Inflammatory macrophage treated with lipopolysaccharide for 1 hour (primary cell): Measurements from ENCODE around the gene ANKZF1.

Source experiments
- DNase-seq, 2 donors: peaks; one replicate each; pipeline ENCODE4 v3.0.0-alpha.2; 2020 to 2022

Gene ANKZF1

GRCh38 chr2:219228041-219228910 is 1.3 kb upstream of the ANKZF1 start:
- peak in 1 of 2 donors; percentile 12 for DNase-seq

- DNase-seq: no peak
Measured at GRCh38 chr2:219228911-219229304, 698 bp upstream of the ANKZF1 start.

GRCh38 chr2:219230059-219230540 is 494 bp downstream of the ANKZF1 start:
- DNase-seq: peak in 1 of 2 donors; percentile 11

GRCh38 chr2:219234331-219234730 is 4.7 kb downstream of the ANKZF1 start:
- no peak for DNase-seq

DNA sequence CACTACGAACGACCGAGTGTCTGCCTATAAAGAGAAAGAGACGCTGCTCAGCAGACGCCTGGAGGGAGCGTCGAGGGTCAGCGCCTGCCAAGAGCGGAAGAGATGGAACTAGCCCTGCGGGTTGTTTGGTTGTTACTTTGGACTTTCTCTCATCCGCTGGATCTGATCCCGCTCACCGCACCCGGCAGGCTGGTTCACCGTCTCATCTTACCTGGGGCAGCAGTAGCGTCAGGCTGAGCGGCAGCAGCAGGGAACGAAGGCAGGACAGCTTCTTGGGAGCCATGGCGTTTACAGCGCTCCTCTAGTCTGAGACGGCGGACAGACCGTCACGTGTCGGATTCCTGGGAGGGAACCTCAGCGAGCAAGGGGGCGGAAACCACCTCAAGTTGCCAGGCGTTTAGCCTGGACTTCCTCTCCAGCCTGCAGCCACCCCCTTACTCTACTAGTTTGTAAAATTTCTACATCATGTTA is 13.7 kb downstream of the ANKZF1 start:
- peak; percentile 39 to 47 for DNase-seq

DNA sequence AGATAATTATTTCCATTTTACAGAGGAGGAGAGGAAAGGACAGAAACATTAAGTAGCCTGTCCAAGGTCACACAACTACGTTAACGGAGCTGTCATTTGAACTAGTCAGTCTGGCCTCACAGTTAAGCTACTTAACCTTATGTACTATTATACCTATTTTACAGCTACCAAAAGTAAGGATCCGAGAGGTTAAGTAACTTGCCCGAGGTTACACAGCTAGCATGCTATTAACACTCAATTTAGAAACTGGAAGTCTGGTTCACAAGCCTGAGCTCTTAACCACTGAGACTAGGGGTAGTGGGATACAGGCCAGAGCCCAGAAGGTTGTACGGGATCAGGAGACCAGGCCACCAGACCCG is 15.2 kb downstream of the ANKZF1 start:
- no peak for DNase-seq

DNA sequence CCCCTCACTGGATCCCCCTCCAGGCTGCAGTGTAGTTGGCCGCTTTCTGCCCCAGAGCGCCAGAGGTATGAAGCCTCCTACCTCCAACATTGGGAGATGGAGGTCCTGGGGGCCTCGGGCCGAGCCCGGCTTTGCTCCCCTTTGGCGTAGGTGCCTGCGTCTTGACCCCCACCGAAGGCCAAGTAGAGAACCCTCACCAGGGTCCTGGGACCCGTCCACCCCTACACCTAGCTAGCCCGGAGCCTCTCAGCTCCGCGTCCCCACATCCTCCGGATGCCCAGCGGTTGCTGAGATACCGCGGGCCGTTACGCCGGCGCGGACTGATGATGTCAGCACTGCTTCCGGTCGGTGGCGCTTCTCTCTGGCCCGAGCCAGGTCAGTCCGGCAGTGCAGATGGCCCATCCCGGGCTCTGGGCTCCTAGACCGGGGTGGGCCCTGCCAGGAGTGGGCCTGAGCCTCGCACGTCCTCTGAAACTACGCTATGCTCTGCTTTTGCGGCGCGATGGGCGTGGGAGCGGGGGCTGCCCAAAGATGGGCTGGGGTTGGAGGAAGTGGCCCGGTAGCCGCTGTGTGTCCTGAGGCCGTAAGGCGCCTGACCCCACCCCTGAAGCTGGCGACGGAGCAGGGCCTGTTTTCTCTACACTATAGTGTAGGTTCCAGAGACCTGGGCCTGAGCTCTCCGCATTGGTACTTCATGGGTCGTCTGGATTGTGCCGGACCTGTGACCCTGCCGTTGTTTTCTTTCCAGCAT is 15.7 kb downstream of the ANKZF1 start, which contains the start of the genes GLB1L and STK16:
Gene GLB1L, minus strand, starts transcription at position 297 of the 751 bp plus-strand sequence. CDS start 1,871 bp downstream, outside the sequence.
Gene STK16, plus strand, starts transcription at position 332 of the 751 bp plus-strand sequence. CDS start 521 bp downstream, outside the sequence.
- DNase-seq: peak; percentile 84 to 97

DNA sequence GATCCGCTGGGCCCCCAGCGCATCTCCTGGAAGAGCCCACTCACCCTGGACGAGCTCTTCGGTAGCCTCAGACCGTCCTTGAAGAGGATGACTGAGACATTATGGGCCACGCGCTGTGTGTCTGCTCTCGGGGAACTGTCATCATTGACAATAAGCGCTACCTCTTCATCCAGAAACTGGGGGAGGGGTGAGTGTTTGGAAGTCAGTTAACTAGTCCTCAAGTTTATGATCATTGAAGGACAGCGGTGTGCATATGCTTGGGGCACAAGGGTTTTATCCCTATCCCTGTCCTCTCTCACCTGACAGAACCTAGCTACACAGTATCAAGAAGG is 16.3 kb downstream of the ANKZF1 start:
- DNase-seq: no peak

DNA sequence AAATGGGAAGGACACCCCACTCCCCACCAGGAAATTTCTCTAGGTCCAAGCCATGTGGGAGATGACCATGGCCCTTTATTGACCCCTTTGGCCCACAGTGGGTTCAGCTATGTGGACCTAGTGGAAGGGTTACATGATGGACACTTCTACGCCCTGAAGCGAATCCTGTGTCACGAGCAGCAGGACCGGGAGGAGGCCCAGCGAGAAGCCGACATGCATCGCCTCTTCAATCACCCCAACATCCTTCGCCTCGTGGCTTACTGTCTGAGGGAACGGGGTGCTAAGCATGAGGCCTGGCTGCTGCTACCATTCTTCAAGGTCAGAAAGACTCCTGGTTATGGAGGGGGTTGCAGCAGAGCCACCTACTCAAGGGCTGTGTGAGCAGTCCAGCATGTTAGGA is 17.0 kb downstream of the ANKZF1 start:
- DNase-seq: no peak

GRCh38 chr2:219247678-219248642 is 18.4 kb downstream of the ANKZF1 start:
- no peak for DNase-seq

DNA sequence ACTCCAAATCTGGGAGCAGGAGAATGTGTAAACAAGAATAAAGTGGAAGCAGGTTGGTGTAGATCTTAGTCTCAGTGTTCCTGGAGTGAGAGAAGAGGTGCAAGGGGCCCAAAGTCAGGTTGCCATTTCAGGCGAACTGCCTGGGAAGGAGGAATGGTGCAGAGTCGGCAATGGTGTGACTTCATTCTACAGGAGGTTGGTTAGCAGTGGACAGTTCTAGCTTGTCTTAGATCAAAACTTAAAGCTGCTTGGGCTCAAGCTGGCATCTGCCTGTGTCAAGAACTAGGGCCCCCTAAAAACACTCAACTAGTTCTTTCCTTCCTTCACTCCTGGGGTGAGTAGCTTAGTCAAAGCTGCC is 19.2 kb downstream of the ANKZF1 start:
- no peak for DNase-seq

- no peak for DNase-seq
Measured at GRCh38 chr2:219249203-219249980, 19.8 kb downstream of the ANKZF1 start.

DNA sequence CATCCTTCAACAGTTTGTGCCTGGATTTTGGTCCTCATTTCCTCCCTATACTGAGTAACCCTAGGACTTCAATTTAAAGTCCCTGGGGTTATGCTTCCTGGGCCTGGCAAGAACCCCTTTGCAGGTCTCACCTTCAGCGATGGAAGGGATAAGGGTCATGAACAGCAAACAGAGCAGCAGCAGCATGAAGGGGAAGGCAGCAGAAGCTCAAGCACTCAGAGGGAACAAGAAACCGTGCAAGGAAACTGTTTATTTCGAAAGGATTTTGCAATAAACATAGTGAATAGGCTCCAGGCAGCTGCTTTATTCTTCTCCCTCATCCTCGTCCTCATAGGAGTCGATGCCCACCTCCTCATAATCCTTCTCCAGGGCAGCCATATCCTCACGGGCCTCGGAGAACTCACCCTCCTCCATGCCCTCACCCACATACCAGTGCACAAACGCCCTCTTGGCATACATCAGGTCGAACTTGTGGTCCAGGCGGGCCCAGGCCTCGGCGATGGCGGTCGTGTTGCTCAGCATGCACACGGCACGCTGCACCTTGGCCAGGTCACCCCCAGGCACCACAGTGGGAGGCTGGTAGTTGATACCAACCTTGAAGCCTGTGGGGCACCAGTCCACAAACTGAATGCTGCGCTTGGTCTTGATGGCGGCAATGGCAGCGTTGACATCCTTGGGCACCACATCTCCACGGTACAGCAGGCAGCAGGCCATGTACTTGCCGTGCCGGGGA is 20.6 kb downstream of the ANKZF1 start:
- peak in 1 of 2 donors; percentile 25 for DNase-seq

GRCh38 chr2:219251656-219252055 is 22.1 kb downstream of the ANKZF1 start:
- no peak for DNase-seq

GRCh38 chr2:219252084-219252483 is 22.5 kb downstream of the ANKZF1 start:
- DNase-seq: no peak

- DNase-seq: no peak
Measured at GRCh38 chr2:219252570-219252899, 22.9 kb downstream of the ANKZF1 start.

GRCh38 chr2:219252900-219253752 is 23.5 kb downstream of the ANKZF1 start, which contains the start of gene TUBA4B:
Gene TUBA4B, plus strand, starts transcription at chr2:219253243. Its CDS starts 165 bp downstream, at chr2:219253408.
- DNase-seq: peak in 1 of 2 donors; percentile 22

DNA sequence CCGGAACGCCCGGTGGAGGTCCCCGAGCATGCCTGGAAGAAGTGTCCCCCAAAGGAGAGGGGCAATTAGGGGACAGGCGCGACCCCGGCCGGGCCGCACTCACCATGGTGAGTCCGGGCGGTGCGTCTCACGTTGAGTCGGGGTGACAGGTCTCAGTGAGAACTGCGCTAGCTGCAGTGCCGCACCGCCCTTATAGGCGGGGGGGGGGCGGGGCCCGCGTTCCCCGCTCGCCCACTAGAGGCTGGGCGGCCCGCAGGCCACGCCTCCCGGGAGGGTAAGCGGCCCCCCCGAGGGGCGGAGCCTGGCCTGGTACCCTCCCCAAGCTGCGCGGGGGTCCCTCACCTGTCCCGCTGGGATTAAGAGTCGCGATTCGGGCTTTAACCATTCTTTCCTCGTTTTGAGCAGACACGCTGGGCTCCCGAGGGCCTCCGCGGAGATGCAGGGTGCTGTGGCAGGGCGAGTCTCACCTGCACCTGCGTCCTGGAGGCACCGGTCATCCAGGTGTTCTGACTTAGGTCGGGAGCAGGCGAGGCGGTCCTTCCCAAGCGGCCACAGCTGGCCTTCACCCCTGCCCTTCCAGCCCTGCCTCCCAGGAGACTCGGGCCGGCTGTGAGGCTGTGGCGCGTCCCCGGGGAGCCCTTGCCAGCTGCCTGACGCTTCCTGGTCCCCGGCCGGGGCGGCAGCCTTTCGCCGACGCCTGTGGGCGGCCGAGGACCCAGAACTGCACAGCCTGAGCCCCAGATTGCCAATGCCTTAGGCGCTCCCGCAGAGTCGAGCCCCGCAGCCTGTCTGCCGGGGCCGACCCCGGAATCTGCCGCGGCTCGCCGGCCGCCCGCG is 24.4 kb downstream of the ANKZF1 start, which contains the start of gene TUBA4A:
Gene TUBA4A, minus strand, starts transcription at position 166 of the 837 bp plus-strand sequence. Its CDS starts 60 bp downstream, at position 106.
- DNase-seq: peak; percentile 77 to 87
